ENCODE data around the gene KIF3B.
A peak's percentile ranks its signal among the peaks of the same experiment; 100 is the strongest.
"Not testable (repeated sequence)": the region's sequence is repeated elsewhere in the genome, so short reads cannot be mapped to it uniquely, and the experiment has no call there.

Gene KIF3B

DNA sequence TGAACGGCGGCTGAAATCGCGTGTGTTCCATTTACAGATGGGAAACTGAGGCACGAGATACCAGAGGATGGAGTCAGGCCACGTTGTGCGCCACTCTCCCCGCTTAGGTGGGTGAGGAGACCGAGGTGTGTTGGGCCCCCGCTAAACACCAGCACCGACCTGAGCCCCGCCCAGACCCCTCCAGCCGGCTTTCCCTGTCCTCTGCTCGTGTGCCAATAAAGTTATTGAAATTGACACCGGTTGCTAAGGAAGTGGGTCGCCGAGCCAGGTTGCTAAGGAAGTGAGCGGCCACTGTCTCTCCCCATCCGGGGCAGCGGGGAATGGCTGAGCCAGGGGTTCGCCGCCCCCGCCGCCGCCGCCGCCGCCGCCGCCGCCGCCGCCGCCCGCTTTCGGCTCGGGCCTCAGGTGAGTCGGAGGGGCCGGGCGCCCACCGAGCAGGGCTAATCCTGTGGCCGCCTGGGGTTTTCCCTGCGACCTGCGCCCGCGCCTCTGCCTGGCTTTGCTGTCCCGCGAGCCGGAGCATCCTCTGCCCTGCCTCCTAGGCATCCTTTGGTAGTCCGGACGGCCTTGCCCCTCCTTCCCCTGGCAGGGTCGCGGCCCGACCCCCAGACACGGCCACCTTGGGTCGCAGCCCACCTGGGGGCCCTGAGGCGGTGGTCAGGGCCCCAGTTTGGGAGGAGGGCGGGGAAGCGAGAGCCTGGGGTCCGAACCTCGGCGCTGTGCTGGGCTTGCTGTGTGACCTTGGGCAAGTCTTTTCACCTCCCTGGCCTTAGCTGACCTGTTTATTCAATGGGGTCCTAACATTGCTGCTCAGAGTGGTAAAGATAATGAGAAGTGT lies at the start of gene KIF3B:
Gene KIF3B (plus strand): TSS at position 291 of the 838 bp plus-strand sequence. CDS start 32,127 bp downstream, outside the sequence.
- DNase-seq (ENCODE audit: low spot score) = peak; percentile 80

DNA sequence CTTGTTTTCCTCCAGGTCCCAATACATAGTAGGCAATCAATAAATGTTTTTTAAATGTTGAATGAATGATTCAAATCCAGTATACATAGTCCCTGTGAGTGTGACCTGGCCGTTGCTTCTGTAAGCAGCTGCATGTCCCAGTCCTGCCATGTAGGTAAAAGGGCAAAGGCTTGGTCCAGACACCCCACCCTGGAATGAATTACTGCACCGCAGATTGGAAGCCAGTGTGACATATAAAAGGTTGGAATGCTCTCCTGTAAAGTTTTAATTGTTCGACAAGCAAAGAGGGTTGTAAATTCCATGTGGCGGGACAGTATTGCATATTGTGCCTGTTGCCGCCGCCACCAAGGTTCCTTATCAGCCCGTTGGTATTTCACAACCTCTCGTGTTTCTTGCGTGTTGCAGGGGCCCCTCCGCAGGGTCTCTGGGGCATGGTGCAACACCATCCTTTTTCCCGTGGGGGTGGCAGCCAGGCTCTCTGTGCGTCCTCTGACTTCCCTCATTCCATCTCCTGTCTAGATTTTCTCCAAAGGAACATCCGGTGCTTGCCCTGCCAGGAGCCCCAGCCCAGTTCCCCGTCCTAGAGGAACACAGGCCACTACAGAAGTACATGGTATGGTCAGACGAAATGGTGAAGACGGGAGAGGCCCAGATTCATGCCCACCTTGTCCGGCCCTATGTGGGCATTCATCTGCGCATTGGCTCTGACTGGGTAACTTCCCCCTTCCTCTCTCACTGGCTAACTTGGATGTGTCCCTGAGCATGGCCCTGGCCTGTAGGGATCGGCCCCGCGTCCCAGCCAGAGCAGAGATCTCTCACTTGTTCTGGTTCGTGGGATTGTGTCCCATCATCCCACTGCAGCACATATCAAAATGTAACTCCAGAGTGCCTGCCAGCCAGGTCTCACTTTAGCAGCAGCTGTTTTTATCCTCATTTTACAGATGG lies 49.4 kb upstream of the KIF3B start:
- no peak for DNase-seq (ENCODE audit: low spot score)

DNA sequence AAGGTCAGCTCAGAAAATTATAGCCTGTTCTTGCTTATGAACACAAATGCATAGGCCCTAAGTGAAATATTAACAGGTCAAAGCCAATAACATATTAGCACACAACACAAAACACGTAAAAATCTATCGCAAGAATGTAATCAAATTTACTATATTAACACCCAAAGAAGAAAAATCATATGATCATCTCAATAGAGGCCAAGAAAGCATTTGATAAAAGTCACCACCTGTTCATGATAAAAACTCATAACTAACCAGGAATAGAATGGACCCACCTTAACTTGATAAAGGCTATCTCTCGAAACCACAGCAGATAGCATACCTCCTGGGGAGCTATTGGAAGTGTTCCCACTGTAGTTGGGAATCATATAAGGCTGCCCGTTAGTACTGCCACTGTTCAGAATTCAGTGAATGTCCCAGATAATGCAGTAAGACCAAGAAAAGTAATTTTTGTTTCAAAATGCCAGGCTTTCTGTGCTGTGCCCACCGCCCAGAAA lies 48.2 kb upstream of the KIF3B start:
- no peak for DNase-seq (ENCODE audit: low spot score)

DNA sequence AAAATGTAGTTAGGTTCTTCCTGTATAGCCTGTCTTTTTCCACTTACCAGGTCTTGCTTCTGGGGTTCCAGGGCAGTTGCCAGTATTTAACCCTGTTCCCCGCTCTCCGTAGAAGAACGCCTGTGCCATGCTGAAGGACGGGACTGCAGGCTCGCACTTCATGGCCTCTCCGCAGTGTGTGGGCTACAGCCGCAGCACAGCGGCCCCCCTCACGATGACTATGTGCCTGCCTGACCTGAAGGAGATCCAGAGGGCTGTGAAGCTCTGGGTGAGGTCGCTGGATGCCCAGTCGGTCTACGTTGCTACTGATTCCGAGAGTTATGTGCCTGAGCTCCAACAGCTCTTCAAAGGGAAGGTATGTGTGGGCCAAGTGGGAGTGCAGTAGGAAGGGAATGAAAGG lies 46.7 kb upstream of the KIF3B start:
- no peak for DNase-seq (ENCODE audit: low spot score)

DNA sequence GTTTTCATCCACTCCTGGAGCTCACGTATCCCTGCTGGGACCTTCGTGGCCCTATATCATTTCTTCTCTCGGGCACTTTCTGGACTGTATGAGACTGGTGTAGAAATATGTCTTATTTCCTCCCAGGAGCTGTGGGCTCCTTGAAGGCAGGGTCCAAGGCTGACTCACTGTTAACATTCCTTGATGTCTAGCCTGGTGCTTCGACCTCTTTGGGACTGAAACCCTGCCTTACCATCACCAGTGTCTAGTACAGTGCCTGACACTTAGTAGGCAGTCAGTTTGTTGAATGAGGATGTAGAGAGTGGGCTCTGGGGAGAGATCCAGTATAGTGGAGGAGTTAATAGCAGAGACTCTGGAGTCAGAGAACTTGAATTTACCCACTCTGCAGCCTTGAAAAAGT lies 46.2 kb upstream of the KIF3B start:
- DNase-seq (ENCODE audit: low spot score) = no peak

DNA sequence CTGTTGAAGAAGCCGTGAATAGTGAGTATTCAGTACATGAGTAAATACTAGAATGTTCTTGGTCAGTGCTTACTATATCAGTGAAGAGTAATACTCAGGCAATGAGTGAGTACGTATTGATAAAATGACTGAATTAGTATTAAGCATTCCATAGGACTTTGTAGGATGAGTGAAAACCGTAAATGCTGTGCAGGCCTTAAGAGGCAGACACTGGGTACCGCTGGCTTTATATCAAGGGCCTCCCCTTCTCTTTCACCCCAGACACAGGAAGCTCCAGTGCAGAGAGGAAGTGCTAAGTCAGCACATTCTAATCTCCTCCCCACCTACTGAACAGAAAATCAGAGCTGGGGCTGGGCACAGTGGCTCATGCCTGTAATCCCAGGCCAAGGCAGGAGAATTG lies 45.6 kb upstream of the KIF3B start:
- DNase-seq (ENCODE audit: low spot score) = no peak

DNA sequence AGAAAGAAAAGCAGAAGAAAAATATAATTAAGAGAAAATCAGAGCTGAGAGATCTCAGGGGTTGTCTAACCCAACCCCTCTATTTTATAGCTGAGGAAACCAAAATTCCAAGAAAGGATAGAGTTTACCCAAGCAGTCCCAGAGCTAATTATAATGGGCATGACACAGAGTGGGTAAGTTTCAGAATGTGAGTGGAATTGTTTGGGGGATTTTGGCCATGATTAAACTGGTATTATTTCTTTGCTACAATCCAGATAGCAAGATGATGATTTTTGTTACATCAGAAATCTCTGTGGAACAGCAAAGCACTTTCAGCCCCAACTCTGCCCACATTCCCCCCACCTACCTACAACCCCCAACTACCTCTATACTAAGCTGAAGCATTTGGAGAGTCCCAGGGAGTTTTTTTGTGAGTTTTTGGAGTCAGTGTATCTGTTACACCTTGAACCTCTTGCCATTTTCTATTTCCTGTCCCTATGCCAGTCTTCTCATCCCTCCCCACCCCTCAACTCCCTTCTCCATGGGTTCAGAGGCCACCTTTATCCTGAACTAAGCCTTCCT lies 45.0 kb upstream of the KIF3B start:
- DNase-seq (ENCODE audit: low spot score) = no peak

DNA sequence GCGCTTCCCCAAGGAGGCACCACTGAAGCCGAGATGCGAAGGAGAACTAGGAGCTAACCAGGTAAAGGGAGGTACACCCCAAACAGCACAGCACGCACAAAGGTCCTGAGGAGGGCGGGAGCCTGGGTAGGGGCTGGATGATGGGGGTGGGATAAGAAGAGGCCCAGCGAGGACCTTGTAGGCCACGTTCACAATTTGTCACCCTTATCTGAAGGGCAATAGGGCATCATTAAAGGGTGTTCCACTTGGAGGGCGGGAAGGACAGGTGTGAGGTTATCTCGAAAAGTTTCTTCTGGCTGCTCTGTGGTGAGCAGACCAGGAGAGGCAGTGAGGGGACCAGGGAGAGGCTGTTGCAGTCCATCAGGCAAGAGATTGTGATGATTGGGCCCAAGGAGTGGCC lies 44.2 kb upstream of the KIF3B start:
- DNase-seq (ENCODE audit: low spot score) = no peak

DNA sequence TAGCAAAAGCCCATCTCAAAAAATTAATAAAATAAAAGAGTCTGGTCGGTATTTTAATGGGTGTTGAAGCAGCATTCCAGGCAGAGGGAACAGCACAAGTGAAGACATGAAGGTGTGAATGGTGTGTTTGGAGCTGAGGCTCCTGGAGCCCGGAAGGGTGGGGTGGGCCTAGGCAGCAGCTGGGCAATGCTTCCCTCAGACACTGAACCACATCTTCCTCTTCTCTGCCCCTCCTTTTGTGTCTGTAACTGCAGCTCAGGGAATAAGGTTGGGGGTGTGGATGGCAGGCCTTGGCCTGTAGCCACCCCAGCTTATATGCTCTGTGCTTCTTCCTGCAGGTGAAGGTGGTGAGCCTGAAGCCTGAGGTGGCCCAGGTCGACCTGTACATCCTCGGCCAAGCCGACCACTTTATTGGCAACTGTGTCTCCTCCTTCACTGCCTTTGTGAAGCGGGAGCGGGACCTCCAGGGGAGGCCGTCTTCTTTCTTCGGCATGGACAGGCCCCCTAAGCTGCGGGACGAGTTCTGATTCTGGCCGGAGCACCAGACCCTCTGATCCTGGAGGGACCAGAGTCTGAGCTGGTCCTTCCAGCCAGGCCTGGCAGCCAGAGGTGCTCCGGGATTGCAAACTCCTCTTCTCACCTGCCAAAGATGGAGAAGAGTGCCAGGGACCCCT lies 43.2 kb upstream of the KIF3B start:
- DNase-seq (ENCODE audit: low spot score) = no peak

DNA sequence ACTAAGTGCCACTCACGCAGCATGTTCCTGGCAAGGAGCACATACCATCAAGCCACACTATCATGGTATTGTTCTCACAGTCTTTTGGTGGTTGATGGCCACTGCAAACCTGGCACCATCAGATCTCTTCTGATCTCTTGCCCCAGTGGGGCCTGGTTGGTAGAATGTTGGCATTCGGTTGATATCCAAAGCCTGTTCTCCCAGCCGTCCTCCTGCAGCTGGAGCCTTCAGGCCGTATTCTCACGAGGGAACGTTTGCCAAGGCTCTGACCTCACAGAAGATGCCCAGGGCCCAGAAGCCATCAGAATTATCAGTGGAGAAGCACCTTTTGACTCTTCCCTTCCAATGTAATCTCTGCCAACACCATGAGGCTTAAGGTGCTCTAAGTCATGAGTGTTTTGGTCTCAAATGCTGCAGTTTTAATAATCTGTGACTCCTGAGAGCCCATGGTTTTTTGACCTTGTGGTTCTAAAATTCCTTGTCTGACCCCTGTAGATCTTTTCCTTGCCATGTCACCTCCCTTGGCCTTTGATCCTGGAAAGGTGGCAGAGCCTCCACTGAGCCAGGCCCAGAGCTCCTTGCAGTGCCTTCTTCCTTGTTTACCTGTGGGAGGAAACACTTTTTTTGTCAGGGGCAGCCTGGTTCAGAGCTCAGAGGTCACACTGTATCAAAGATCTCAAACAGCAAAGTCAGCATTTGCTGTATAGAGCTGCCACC lies 42.0 kb upstream of the KIF3B start:
- DNase-seq (ENCODE audit: low spot score) = no peak

DNA sequence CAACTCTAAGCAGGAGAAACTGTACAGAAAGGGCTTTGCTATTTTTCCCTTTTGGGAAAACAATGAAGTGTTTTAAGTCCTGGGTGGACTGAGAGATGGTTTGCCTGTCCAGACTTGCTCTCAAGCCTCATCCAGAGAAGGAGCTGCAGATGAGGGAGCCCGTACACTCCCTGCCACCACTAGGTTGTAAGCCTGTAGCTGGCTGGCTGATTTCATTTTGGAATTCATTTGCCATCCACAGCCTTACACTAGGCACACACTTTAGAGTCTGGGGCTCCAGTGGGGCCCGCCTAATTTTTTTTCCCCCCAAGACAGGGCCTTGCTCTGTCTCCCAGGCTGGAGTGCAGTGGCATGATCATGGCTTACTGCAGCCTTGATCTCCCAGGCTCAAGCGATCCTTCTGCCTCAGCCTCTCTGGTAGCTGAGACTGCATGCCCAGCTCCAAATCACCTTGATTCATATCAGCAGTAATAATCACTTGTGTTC lies 41.4 kb upstream of the KIF3B start:
- DNase-seq (ENCODE audit: low spot score) = no peak

DNA sequence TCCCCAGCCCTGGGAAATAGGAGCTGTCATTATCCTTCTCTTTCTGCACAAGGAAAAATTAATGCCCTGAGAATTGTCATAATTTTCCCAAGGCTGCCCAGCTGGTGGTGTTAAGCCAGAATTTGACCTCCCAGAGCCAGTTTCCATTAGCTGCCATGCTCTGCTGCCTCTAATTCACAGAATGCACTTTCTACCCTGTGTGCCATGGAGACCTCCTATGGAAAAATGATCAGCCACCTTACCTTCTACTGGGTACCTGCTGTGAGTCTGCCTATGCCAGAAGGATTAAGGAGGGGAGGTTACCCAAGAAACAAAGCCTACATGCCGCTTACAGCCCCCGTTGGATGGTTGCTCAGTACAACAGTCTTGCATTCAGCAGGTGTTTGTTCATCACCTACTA lies 40.6 kb upstream of the KIF3B start:
- no peak for DNase-seq (ENCODE audit: low spot score)

DNA sequence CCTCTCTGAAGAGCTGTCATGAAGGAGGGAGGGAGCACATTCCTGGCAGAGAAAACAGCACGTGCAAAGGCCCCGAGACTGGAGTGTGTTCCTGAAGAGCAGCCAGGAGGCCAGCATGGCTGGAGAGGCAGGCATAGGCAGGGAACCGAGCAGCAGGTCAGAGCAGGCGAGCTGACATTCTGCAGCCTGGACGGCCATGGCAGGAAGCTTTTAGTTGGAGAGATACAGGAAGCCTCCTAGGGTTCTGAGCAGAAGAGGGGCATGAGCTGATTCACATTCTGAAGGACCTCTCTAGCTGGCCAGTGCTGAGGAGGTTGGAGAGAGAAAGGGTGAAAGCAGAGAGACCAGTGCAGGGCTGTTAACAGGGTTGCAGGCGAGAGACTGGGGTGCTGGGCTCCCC lies 40.0 kb upstream of the KIF3B start:
- no peak for DNase-seq (ENCODE audit: low spot score)

DNA sequence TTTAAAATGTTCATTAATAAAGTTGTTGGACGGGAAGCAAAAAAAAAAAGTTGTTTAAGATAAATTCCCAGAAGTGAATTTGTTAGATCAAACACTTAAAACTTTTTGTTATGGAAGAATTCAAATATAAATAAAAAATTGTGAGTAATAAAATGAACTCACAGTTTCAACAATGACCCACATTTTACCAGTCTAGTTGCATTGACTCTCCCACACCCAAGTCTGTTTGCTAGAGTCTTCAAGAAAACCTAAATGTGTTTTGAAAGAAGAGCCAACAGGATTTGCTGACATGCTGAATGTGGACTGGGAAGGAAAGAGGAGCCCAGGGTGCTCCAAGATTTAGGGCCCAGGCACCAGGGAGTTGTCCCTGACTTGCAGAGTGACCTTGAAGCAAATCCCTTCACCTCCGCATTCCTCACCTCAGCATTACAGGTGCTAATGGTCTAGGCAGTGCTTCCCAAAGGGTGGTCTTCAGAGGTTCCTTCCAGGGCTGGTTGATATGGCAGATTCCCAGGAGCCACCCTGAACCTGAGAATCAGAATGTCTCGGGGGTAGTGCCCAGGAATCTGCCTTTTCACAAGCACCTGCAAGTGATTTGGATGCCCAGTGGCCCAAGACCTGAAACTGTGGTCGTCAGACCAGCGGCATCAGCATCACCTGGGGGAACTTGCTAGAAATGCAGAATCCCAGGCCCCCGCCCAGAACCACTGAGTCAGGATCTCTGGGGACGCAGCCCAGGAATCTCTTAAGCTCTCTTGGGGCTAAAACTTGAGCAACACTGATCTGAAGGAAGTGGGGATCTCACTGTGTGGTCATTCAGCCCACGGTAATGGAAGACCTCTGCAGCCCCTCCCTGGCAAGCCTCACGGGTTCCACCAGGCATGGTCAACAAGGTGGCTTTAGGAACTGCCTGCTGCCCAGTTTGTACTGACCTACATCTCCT lies 38.7 kb upstream of the KIF3B start:
- no peak for DNase-seq (ENCODE audit: low spot score)

DNA sequence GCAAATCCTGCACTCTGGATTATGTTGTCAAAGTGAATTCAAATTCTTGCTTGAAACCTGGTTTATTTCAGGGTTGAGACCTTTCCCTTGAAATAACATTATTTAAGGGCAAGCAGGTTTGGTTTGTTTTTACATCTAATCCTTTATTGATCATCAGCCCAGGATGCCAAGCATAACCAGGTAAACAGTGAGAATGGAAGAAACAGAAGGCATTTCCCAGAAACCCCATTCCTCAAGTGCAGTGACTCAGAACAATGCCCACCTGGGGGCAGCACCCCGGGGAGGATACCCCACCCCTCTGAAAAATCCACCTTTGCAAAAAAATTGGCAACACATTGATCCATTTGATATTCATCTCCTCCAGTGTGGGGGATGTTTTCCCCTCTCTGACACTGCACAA lies 37.2 kb upstream of the KIF3B start:
- DNase-seq (ENCODE audit: low spot score) = no peak

DNA sequence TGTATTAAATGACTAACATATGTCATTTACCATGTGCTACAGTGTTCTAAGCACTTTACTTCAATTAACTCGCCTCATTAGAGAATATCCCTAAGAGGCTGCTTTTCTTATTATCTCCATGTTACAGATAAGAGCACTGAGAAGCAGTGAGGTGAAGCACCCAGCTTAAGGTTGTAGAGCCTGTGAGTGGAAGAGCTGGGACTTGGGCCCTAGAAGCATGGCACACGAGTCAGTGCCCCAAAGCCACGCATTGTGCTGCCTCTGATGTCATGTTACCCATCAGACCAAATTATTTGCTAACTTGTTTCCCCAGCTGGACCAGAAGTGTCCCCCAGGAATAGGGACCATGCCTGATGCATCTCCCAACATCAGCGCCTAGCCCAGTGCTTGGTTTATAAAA lies 35.6 kb upstream of the KIF3B start:
- no peak for DNase-seq (ENCODE audit: low spot score)

DNA sequence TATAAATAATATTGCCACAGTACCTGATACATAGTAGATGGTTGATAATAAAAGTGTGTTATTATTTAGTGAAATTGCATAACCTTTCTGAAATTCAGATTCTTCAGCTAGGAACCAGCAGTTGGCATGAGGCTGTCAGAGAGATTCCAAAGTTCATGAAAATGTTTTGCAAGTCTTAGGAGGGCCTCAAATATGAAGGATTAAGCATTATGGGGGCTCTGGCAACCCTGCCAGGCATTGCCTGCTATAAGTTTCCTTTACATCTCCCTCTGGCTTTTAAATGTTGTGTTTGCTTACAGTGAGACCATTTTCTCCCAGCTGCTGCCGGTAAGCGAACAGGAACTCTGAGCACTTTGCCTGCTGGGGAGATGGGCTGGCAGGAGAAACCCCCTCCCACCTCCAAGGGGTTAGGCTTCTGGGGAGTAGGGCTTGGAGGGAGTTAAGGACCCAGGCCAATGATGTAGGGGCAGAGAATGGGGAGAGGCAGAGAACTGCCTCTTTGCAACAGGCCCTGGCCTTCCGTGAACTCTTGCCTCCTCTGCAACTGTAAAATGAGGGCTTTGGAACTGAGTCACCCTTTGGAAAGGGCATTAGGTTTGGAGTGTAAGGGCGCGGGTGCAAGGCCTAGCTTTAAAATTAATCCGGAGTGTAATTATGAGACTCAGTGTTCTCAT lies 33.2 kb upstream of the KIF3B start:
- no peak for DNase-seq (ENCODE audit: low spot score)

DNA sequence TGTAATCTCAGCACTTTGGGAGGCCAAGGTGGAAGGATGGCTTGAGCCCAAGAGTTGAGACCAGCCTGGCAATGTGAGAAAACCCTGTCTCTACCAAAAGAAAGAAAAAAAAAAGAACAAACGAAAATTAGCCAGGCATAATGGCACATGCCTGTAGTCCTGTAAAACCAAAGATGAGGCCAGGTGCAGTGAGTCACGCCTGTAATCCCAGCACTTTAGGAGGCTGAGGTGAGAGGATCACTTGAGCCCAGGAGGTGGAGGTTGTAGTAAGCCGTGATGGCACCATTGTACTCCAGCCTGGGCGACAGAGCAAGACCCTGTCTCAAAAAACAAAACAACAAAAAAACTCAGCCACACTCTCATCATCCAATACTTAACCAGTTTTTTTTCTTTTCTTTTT lies 32.5 kb upstream of the KIF3B start:
- DNase-seq (ENCODE audit: low spot score) = no peak

DNA sequence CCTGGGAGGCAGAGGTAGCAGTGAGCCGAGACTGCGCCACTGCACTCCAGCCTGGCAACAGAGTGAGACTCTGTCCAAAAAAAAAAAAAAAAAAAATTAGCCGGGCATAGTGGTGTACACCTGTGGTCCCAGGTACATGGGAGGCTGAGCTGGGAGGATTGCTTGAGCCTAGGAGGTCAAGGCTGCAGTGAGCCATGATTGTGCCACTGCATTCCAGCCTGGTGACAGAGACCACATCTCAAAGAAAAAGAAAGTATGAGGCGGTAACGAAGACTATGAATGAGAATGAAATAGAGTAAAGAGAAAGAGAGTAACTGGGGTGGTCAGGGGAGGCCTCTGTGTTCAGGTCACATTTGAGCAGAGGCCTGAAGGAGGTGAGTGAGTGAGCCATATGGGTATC lies 31.2 kb upstream of the KIF3B start:
- not testable (repeated sequence) for DNase-seq (ENCODE audit: low spot score)

Measured in kidney capillary endothelial cell (primary cell).